GM10847 (cell line): Measurements from ENCODE around the gene AHSG.

Experiments
- POLR2A ChIP-seq: IDR thresholded peaks from 2 replicates; pipeline ENCODE4 v1.6.1; 2011; ENCODE audit not compliant: insufficient read length; ENCODE audit errors: extremely low read depth

AHSG gene, protein sequence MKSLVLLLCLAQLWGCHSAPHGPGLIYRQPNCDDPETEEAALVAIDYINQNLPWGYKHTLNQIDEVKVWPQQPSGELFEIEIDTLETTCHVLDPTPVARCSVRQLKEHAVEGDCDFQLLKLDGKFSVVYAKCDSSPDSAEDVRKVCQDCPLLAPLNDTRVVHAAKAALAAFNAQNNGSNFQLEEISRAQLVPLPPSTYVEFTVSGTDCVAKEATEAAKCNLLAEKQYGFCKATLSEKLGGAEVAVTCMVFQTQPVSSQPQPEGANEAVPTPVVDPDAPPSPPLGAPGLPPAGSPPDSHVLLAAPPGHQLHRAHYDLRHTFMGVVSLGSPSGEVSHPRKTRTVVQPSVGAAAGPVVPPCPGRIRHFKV

DNA sequence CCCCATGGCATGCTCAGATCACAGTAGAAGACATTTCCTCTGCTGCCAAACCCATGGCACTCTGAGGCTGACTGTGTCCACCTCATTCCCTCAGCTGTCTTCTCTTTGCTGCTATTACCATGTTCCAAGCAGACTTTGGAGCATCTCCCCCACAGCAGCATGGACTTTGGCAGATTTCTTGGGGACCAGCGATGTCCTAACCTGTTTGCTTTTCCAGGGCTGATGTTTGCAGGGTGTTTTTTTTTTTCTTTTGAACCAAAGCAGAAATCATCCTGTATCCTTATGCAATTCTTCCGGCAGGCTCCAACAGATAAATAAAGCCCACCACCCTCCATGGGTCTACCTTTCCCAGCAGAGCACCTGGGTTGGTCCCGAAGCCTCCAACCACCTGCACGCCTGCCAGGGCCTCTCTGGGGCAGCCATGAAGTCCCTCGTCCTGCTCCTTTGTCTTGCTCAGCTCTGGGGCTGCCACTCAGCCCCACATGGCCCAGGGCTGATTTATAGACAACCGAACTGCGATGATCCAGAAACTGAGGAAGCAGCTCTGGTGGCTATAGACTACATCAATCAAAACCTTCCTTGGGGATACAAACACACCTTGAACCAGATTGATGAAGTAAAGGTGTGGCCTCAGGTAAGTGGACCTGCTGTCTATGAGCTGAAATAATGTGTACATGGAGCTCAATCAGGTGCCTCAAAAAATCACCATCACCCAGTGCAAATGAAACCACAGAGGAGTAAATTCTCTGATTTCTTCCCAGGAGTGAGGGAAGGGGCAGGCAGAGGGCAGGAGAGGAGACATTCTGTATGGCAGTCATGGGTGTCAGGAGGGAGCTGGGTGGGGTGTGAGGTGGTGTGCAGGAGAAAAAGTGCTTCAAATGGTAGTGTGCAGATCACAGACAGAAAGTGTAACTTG lies at the start of gene AHSG:
AHSG (plus strand) TSS at position 340 of the 916 bp plus-strand sequence; CDS start at position 422, 82 bp downstream.
- TF ChIP-seq POLR2A, result no peak

DNA sequence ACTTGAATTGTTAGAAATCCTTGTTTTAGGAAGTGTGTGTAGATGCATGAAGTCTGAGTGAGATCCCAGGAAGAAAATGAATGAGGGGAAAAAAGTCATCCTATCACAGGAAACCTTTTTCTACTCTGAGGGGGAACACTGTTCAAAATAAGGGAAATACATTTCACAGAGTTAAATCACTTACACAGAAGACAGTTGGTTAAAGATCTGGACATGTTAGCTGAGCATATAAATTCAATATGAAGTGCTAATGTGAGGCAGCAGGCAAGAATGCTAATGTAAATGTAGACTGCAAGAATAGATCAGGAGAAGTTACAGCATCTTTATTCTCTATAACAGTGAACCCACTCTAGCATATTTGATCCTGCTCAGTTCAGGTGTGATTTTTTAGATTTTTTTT lies 48.3 kb upstream of the AHSG start:
- TF ChIP-seq POLR2A, result no peak

DNA sequence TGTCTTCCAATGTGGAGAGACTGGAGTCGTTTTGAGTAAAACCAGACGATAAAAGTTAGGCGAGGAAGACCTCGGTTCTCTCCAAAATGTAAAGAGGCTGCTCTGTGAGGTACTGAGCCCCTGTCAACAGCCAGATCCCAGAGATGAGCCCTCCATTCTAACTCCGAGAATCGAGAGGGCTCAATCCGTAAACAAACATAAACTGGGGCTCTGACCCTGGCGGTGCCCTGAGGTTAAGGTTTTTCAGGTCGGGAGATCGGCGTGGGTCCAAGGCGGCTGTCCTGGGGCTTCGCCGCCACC lies 46.1 kb upstream of the AHSG start:
- no peak for TF ChIP-seq POLR2A

DNA sequence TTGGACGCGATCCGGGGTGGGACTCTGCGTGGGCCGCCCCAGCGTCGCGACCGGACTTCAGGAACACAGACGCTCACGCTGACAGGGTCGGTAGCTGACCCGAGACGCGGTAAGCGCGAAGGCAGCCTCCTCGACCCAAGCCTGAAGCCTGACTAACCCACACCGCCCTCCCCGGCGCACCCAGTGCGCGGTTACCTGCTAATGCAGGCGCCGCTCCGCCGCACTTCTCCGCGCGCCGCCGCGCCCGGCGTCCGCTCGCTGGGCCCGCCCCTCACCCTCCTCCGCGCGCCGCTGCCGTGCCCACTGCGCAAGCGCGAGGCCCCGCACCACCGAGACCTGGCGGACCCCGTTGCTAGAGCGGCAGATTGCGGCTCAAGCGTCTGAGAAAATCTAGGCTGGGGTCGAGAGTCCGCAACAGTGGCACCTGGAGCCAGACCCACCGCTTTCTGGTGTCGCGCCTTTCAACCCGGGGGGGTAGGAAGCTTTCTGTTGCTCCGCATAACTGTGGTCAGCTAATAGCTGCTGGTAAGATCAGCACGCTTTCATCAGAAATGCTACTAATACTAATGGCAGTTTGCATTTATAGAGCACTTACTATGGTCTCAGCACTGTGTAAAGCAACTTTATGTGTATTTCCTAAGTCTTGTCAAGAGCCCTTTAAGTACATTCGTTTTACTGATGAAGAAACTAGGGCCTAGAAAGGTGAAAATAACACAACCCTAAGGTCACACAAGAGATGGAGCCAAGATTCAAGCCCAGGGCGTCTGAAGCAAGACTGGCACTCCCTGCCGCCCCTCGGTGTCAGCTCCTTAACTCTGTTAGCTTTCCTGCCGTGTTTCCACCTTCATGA lies 45.6 kb upstream of the AHSG start, which contains the start of gene TBCCD1:
TBCCD1 (minus strand) TSS at position 268 of the 850 bp plus-strand sequence. CDS start 3,010 bp downstream, outside the sequence.
- TF ChIP-seq POLR2A, result peak; percentile 86

DNA sequence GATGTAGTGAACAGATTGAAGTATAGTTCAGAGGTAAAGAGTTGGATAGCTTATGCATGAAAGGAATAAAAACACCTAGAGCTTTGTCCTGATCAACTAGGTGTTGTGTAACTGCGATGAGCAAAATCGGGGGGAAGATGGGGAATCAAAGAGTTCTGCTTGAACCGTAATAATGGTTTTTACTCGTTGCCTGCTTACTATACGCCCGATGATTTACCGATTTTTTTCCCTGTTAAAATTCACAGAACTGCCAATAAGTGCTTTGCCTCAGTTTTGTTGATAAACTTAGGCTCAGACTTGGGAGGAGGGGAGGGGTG lies 43.1 kb upstream of the AHSG start:
- no peak for TF ChIP-seq POLR2A

DNA sequence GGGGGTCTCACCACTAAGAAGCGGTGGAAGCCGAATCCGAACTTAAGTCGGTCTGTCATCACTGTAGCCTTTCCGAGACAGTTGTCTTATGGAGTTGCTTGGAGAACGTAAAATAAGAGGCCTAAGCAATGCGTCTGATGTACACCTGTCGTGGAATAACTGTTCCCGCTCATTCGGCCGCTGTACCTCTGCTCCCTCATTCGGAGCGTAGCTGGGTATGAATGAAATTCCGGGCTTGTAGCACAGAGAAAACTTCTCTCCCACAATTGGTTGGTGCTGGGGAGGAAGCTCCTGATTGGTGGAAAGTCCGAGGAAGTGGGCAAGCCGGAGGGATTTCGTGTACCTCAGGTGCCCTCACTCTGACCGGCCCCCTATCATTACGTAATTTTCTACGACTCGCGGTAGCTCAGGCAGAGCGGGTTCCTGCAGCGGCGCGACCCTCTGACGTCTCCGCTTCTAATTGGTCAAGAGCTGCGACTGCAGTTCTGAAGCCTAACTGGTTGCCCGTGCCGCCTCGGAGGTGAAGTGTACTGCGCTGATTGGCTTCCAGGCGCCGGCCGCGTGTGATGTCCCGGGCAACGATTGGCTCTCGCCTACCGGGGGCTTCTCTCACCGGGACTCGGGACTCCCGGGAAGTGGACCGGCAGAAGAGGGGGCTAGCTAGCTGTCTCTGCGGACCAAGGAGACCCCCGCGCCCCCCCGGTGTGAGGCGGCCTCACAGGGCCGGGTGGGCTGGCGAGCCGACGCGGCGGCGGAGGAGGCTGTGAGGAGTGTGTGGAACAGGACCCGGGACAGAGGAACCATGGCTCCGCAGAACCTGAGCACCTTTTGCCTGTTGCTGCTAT lies 42.5 kb upstream of the AHSG start, which contains the start of gene DNAJB11:
DNAJB11 (plus strand) TSS at position 625 of the 845 bp plus-strand sequence; CDS start at position 803, 178 bp downstream.
- TF ChIP-seq POLR2A, result peak; percentile 68

DNA sequence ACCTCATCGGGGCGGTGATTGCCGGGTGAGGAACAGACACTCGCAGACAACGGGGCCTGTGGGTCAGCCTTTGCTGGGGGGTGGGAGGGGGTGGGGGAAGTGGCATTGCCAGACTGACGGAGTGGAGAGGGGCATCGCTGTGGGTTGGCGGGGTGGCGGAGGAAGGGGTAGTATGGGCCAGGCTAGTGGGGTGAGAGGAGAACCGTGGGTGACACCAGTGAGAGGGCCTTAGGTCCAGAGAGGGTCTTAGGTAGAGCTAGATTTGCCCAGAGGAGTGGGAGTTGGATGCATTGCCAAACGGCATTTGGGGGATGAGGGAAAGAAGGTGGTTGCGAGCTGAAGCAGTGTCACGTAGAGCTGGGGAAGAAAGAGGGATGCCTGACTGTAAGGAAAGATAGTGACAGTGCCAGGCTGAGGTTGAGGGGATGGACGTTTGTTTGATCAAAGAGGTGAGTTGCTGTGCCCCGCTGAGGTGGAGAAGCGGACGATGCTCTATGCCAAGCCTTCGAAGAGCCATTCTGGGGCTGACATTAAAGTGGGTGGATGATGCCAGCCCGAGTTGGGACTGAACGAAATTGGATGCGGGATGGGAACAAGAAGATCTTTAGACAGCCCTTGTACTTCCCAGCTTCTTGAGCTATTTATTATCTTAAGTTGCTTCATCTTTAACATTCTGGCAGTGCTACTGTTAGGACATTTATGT lies 41.8 kb upstream of the AHSG start:
- TF ChIP-seq POLR2A, result no peak

DNA sequence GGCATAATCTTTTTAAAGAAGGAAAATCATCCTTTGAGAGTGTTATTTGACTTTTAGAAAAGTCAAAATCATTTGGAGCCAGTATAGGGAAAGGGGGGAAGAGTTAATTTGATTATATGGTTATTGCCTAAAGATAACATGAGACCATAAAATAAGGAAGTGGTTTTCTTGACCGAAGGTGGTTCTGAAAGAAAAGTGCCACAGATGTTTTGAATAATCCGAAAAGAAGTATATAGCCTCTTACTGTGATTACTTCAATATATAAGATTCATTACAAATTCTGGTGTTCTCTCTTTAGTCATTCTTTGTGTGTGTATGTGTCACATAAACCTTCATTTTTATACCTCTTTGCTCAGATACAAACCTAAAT lies 41.2 kb upstream of the AHSG start:
- TF ChIP-seq POLR2A, result no peak

DNA sequence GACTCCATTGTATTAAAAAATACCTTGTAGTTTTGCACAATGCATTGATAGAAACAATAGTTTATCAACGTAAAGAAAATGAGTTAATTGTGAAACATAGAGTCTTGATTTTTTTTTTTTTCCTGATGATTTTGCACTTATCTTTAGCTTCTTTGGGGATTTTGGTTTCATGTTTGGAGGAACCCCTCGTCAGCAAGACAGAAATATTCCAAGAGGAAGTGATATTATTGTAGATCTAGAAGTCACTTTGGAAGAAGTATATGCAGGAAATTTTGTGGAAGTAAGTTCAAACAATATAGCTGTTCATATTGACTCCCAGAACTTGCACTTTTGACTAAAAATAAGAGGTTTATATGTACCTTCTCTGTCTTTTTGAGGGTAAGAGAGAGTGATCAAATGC lies 35.3 kb upstream of the AHSG start:
- TF ChIP-seq POLR2A, result no peak

DNA sequence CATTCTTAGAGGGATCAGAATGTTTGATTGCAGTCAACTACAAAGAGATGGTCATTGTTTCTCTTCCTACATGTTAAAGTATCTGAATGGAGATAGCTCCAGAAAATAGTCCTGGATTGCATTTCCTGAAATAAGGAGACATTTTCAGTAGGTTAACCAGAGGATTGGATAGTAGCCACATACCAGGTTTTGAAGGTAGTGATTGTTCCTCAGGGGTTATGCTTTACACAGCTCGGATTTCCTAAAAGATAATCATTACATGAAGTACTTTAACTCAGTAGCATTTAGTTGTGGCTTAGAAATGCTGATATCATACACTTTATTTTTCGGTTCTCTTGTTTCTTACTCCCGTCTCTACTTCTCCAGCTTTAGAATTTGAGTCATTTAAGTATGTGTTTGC lies 32.1 kb upstream of the AHSG start:
- TF ChIP-seq POLR2A, result no peak

DNA sequence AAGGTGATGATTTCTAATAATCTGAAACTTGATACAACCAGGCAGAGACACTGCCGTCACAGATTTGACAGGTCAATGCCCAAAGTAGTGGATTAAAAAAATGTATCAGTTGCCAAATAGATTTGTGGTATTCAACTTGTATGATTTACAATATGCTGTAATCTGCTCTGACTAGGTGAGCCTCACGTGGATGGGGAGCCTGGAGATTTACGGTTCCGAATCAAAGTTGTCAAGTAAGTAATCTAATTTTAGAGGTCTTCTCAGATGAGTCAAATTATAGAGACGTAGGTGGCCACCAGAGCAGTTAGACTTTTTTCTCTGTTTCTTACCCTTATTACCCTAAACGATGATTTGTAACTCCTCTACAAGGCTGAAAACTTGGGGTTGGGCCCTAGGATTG lies 30.3 kb upstream of the AHSG start:
- TF ChIP-seq POLR2A, result no peak

DNA sequence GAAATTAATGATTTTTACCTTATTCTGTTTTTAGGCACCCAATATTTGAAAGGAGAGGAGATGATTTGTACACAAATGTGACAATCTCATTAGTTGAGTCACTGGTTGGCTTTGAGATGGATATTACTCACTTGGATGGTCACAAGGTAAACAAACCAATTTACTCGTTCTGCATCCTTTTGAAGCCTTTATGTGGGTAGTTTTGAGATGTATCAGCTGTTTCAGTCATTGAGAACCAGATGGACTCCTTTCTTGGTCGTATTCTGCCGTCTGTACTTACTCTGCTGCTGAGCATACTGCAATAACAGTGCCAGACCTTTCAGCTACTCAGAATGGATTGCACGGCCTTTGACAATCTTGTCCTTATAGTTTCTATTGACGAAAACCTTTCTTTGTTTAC lies 29.0 kb upstream of the AHSG start:
- TF ChIP-seq POLR2A, result no peak

DNA sequence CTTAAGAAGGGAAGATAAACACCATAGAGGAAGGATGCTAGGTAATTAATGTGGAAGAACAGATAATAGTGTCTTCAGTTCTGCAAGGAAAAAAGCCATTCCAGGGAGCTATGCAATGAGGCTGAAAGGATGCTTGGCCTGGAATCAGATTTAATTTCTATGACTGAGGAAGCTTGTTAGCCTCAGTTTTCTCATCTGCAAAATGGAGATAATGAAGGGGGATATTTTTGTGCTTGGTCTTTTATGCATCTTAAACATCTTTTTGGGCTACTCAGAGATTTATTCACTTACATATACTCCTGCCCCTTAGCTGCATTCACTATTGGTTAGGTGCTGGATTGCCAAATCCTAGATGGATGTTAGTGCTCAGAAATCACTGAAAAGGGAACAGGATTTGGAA lies 25.7 kb upstream of the AHSG start:
- TF ChIP-seq POLR2A, result no peak

DNA sequence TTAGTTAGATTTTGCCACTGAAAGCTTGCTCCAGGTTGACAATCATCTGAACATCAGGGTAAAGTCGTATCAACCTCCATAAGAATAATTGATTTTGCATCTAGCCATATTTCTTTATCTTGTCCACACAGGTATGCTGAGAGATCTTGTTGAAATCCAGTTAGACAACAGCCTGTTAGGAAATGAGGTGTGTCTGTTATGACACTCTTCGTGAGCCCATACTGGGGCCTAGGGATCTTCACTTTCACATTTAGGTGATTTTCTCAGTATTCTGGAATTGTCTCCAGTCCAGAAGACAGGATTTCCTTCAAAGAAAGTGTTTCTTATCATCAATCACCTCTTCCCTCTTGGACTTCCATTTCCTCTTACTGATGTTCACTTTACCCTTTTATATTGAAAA lies 24.2 kb upstream of the AHSG start:
- TF ChIP-seq POLR2A, result no peak
